MCF 10A (cell line): Measurements from ENCODE around the gene AGO1. TPM values are rescaled to one million over a fixed set of nuclear protein-coding genes. Genes with fewer than 3 reads are reported as not detected.

Experiments
- BruUV-seq: library from RNA; stranded (reverse); fragments of 400-500 nt; replicated peaks from 2 replicates; lab custom pipeline; 2021; lab: Mats Ljungman, UMichigan
- CTCF ChIA-PET: fragments of 300-600 bp; sonication (Branson Sonifier 250); formaldehyde crosslinking; extraction: SDS; loops from one replicate; lab custom pipeline; 2021; ENCODE audit warnings: antibody characterized with exemption, inconsistent platforms; lab: Yijun Ruan, JAX
- POLR2A ChIA-PET: fragments of 300-600, 350-650 bp; sonication (Branson Sonifier 250); formaldehyde crosslinking; extraction: SDS; loops from one replicate; lab custom pipeline; 2020; ENCODE audit warnings: antibody characterized with exemption, inconsistent platforms; lab: Yijun Ruan, JAX
- DNase-seq: peaks from one replicate; pipeline ENCODE4 v3.0.0-alpha.2; 2018; ENCODE audit not compliant: unreplicated experiment
- H3K27ac Mint-ChIP-seq: one replicate; pipeline ENCODE4 v1.8.0; 2022; ENCODE audit warnings: mild to moderate bottlenecking, low read depth, mixed read lengths; ENCODE audit not compliant: unreplicated experiment
- H3K27me3 Mint-ChIP-seq: one replicate; pipeline ENCODE4 v1.8.0; 2022; ENCODE audit warnings: mixed read lengths; ENCODE audit not compliant: insufficient read depth, unreplicated experiment
- H3K36me3 Mint-ChIP-seq: one replicate; pipeline ENCODE4 v1.8.0; 2022; ENCODE audit warnings: mild to moderate bottlenecking, moderate library complexity, mixed read lengths; ENCODE audit not compliant: insufficient read depth, unreplicated experiment
- H3K4me1 Mint-ChIP-seq: one replicate; pipeline ENCODE4 v1.8.0; 2022; ENCODE audit warnings: mixed read lengths; ENCODE audit not compliant: insufficient read depth, unreplicated experiment
- H3K4me3 Mint-ChIP-seq: one replicate; pipeline ENCODE4 v1.8.0; 2022; ENCODE audit warnings: mild to moderate bottlenecking, moderate library complexity, mixed read lengths; ENCODE audit not compliant: unreplicated experiment
- H3K9me3 Mint-ChIP-seq: one replicate; pipeline ENCODE4 v1.8.0; 2022; ENCODE audit warnings: mixed read lengths; ENCODE audit not compliant: unreplicated experiment
- CTCF ChIP-seq: fragments of 200-600 bp; IDR thresholded peaks from one replicate; pipeline ENCODE4 v1.8.0; 2022; ENCODE audit warnings: antibody characterized with exemption, mild to moderate bottlenecking; ENCODE audit not compliant: unreplicated experiment
- intact Hi-C: fragments of 100-400 bp; cut with micrococcal nuclease; formaldehyde crosslinking; loops from 2 replicates; pipeline ENCODE4 v1.14.1; 2022
- total RNA-seq: library from RNA; stranded (reverse); gene quantifications from 2 replicates; pipeline ENCODE4 v1.2.3, GENCODE V29; 2022

The AGO1 gene
- total RNA-seq, 1 experiment from 2014 or later = 13.5 TPM

- ChIA-PET POLR2A (interaction anchor here (0.5 to 3.7 kb wide), 9 partner anchors 9 to 1164 kb away, joined by 3 to 15 read pairs (median 3); partner anchors contain the start of gene AGO1), CTCF (interaction anchor here (0.7 to 1.4 kb wide), 2 partner anchors 10 to 255 kb away, joined by 3 to 5 read pairs; no protein-coding TSS in a partner anchor)
- H3K4me3 Mint-ChIP-seq = peak overlapping the region; percentile 82
- H3K4me1 Mint-ChIP-seq = peaks cover 19% of the 10 kb centered on the region
- BruUV-seq = no TSS peak
- H3K36me3 Mint-ChIP-seq = no peaks in the 10 kb centered on the region
- H3K27me3 Mint-ChIP-seq = no peaks in the 10 kb centered on the region
- TF ChIP-seq CTCF = no peak
- intact Hi-C loops = no loop called here
- no peaks in the 10 kb centered on the region for H3K9me3 Mint-ChIP-seq
- H3K27ac Mint-ChIP-seq = no peak overlapping the region
- DNase-seq = no peak
These were observed 49.9 kb downstream of the AGO1 start for GRCh38 chr1:35932941-35933340.

- ChIA-PET POLR2A (no interaction called here), CTCF (no interaction called here)
- Mint-ChIP-seq H3K9me3 (no peaks in the 10 kb centered on the region), H3K27ac (no peak overlapping the region), H3K4me3 (no peak overlapping the region), H3K36me3 (no peaks in the 10 kb centered on the region), H3K27me3 (no peaks in the 10 kb centered on the region), H3K4me1 (peaks cover 14% of the 10 kb centered on the region)
- TF ChIP-seq CTCF = no peak
- BruUV-seq = no TSS peak
- intact Hi-C loops = no loop called here
- DNase-seq = no peak
These were observed 52.7 kb downstream of the AGO1 start for GRCh38 chr1:35935442-35936388.

DNA sequence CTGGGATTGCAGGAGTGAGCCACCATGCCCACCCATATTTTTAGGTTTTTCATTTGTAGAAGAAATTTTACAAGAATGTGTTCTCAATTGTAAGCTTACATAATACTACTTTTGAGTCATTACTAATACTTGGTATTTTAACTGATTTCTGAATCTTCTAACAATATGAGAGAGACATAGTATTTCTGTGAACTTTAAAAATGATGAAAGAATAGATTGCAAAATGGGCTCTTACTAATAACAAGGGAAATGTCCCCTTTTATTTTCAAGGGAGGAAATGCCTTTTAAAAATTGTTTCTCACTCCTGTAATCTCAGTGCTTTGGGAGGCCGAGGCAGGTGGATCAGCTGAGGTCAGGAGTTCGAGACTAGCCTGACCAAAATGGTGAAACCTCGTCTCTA lies 53.8 kb downstream of the AGO1 start:
- Mint-ChIP-seq H3K4me3 (no peak overlapping the region), H3K27me3 (no peaks in the 10 kb centered on the region), H3K9me3 (no peaks in the 10 kb centered on the region), H3K36me3 (no peaks in the 10 kb centered on the region), H3K4me1 (peaks cover 20% of the 10 kb centered on the region), H3K27ac (no peak overlapping the region)
- BruUV-seq = no TSS peak
- intact Hi-C loops = no loop called here
- no peak for TF ChIP-seq CTCF
- no peak for DNase-seq
- CTCF ChIA-PET = no interaction called here
- POLR2A ChIA-PET = no interaction called here

GRCh38 chr1:35939484-35939883 lies 56.5 kb downstream of the AGO1 start:
- Mint-ChIP-seq H3K4me3 (no peak overlapping the region), H3K36me3 (no peaks in the 10 kb centered on the region), H3K9me3 (no peaks in the 10 kb centered on the region), H3K27ac (no peak overlapping the region), H3K4me1 (peaks cover 7% of the 10 kb centered on the region), H3K27me3 (no peaks in the 10 kb centered on the region)
- TF ChIP-seq CTCF = no peak
- ChIA-PET POLR2A (no interaction called here), CTCF (no interaction called here)
- intact Hi-C loops = no loop called here
- no peak for DNase-seq
- no TSS peak for BruUV-seq
